Stimulated activated CD8-positive, alpha-beta memory T cell treated with anti-CD3 and anti-CD28 coated beads, Interleukin-4, amount 100 ng/mL, for 24 hours (primary cell): Measurements from ENCODE around the gene LEAP2.

Source experiments
- DNase-seq: peaks from one replicate; pipeline ENCODE4 v3.0.0-alpha.2; 2020; ENCODE audit warnings: low read depth

LEAP2 gene

GRCh38 chr5:132877938-132878337 lies 4.5 kb downstream of the LEAP2 start:
- no peak for DNase-seq

GRCh38 chr5:132883261-132883834 lies 9.9 kb downstream of the LEAP2 start:
- DNase-seq, result no peak

GRCh38 chr5:132884548-132884947 lies 11.1 kb downstream of the LEAP2 start:
- DNase-seq, result no peak

DNA sequence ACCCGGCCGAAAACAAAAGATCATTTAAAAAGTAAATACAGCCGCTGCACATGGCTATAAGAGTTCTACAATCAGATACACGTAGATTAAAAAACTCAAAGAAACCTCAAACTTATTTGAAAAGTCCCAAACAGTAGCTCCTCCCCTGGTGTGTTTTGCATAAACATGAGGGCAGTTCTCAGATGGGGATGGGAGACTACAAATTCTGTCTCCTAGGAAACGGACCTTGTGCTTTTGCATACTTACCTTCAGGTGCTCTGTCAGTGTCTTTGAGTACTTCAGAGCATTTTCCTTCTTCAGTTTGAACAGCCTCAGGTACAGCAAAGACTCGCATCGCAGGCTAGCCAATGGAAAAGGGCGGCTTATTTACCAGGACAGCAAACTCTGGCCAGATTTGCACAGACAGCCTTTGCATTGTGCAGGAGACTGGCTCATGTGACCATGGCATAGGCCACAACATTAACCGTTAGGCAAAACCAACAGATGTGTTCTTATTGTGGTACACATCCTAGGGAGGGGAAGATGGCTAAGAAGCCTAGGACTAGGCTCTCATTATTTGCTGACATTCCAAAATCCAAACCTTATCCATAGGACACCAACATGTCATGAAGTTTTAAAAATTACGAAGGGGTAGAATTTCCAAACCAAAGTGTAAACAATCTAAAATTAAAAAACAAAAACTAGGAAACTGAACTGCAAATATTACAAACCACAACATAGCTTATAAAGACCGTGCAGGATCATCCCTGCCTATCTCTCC lies 12.8 kb downstream of the LEAP2 start:
- DNase-seq, result no peak

DNA sequence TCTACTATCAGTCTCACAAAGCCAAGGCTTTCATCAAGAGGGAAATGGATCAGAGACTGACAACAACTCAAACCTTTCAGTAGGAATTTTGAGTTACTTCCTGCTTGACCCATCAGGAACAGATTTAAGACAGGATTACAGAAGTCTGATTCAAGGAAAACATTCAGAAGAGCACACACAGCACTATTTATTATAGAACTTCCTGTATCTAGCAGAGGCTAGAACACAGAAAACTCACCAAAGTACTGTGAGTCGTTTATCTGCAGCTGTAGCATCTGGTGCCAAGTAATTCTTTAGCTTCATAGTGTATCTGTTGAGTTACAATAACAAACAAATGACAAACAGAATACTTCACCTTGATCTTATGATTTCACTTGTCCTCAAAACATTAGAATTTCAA lies 13.8 kb downstream of the LEAP2 start:
- no peak for DNase-seq

DNA sequence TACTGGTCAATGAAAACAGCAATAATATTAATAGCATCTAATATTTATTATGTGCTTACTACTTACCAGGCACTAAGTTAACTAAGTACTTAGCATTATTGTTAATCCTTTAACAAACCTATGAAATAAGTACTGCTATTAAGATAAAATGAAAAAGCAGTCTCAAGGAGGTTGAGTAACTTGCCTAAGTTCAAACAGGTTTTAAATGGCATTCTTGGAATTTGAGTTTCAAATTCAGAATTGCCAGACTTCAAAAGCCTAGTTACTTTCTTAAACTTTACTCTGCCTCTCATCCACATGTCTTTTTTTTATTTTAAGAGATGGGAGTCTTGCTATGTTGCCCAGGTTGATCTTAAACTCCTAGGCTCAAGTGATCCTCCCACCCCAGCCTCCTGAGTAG lies 16.0 kb downstream of the LEAP2 start:
- DNase-seq, result no peak

DNA sequence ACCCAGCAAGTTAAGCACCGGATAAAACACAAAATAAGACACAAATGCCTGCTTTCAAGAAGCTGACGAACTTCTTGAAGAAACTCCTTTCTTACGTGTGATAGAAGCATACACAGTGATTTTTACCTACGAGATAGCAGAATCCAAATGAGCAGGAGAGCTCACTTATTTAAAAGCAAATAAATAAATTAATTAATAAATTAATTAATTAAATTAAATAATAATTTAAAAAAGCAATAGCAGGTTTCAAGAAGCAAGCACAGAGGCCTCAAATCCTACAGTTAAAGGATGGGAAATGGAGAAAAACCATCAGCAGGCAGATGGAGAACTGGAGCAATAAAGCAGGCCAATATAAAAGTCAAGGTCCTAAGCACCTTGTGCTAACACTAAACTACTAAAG lies 17.3 kb downstream of the LEAP2 start:
- DNase-seq, result no peak

DNA sequence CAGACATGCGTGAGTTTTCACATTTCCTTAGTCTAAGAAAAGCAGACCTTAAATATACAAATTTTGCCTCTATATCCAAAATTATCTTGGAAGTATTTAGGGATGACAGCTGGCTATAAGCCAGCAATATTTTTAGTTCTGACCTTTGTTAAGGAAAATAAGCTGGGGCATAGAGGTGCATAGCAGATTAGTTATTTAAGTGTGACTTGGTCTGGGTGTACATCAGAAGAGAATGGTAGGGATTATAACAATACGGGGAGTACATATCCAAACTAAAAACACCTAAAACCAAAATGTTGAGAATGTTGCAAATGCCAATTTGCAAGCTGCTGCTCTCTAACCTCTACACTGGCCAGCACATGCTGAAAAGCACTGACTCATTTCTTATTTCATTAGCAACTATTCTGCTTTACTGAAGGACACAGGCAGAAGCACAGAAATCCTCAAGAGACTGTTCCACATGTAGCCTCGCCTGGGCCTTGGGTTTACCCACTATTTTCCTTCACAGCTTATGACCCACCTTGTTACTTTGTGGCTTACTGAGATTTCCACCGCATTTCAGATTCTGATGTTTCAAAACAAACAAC lies 22.3 kb downstream of the LEAP2 start:
- no peak for DNase-seq

DNA sequence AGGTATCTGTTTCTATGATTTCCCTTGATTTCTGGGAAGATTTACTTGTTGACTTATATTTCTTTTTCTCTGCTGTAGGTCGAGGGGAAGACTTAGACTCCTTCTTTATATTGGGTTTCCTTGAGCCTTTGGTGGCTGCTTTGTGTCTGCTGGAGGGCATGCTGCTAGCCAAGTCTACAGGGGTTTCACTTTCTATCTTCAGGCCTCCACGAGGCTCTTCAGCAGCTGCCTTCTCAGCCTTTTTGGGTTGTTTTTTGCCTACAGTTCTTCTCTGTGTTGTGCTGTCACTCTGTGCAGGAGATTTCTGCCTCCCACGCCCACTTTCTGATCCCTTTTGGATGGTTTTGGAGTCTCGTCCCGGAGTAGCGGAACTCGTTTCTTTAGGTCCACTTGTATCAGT lies 23.2 kb downstream of the LEAP2 start:
- DNase-seq, result no peak

GRCh38 chr5:132898094-132898493 lies 24.6 kb downstream of the LEAP2 start:
- DNase-seq, result no peak

- DNase-seq, result no peak
Observed at GRCh38 chr5:132901036-132901435, 27.6 kb downstream of the LEAP2 start.

GRCh38 chr5:132901730-132902129 lies 28.3 kb downstream of the LEAP2 start:
- DNase-seq, result no peak

DNA sequence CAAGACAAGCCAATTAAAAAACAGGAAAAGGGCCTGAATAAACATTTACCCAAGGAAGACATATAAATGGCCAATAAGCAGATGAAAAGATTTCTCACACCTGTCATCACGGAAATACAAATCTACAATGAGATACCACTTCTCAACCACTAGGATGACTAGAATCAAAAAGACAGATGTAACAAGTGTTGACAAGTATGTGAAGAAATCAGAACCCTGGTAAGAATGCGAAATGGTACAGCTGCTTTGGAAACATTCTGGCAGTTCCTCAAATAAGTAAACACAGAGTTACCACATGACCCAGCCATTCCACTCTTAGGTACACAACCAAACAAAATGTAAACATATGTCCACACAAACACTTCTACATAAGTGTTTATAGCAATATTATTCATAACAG lies 32.5 kb downstream of the LEAP2 start:
- DNase-seq, result no peak

DNA sequence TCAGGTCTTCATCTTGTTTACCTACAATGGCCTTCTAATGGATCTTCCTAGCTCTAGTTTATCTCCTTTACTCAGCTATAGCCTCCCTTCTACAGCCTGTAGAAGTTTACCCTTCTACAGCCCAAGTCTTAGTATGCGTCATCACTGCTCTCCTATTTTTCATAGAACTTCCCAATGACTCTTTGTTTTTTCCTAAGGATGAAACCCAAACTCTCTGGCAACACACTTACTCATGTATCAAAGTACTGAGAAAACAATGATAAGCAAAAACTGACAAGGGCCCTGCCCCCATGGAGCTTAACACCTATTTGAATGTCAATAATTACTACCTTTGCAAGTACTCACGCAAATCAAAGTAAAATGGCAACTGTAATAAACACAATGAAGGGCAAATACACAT lies 33.7 kb downstream of the LEAP2 start:
- no peak for DNase-seq

DNA sequence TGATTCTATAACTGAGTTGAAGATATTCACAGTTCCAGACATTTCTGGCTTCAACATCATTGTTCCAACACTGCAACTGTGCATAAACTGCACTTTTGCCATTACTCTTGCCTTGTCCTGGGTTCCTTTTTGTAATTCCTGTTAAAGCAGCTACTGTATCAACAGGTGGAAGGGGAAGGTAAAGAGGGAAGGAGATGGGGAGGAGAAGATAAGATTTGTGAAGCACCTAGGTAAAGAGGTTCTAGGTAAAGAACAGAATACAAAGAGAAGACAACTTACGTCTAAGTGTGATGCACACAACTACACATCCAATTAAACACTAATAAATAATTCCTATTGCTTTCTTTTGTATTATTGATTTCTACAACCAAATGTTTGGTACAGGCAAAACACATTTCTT lies 36.2 kb downstream of the LEAP2 start:
- DNase-seq, result no peak

DNA sequence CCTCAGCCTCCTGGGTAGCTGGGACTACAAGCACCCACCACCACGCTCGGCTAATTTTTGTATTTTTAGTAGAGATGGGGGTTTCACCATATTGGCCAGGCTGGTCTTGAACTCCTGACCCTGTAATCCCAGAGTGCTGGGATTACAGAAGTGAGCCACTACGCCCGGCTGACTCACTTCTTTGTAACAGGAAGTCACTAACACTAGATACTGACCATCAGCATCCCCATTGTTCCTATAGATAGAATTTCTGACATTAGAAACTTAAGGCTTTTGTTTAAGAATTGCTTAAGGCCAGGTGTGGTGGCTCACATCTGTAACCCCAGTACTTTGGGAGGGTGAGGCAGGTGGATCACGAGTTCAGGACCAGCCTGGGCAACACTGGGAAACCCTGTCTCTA lies 42.2 kb downstream of the LEAP2 start:
- DNase-seq, result no peak

- DNase-seq, result no peak
Observed at GRCh38 chr5:132916086-132916485, 42.6 kb downstream of the LEAP2 start.
